ENCODE results near the gene RPP25L.

The RPP25L gene

GRCh38 chr9:34637356-34638137 lies 25.6 kb upstream of the RPP25L start, which contains the start of gene SIGMAR1:
Gene SIGMAR1, minus strand, starts transcription at chr9:34637787. Its CDS starts 90 bp downstream, at chr9:34637697.
- DNase-seq, result peak; percentile 93

- no peak for DNase-seq
These were observed 25.0 kb upstream of the RPP25L start for GRCh38 chr9:34636791-34637355.

- DNase-seq, result no peak
These were observed 23.7 kb upstream of the RPP25L start for GRCh38 chr9:34635556-34635955.

- DNase-seq, result no peak
These were observed 22.8 kb upstream of the RPP25L start for GRCh38 chr9:34634551-34635248.

- peak; percentile 72 for DNase-seq
These were observed 22.1 kb upstream of the RPP25L start for GRCh38 chr9:34633851-34634550.

GRCh38 chr9:34633166-34633565 lies 21.3 kb upstream of the RPP25L start:
- no peak for DNase-seq

GRCh38 chr9:34630402-34631154 lies 18.7 kb upstream of the RPP25L start:
- DNase-seq, result no peak

GRCh38 chr9:34629491-34629808 lies 17.6 kb upstream of the RPP25L start:
- no peak for DNase-seq

- no peak for DNase-seq
These were observed 17.0 kb upstream of the RPP25L start, which contains the start of gene ARID3C for GRCh38 chr9:34628656-34629490. Gene ARID3C, minus strand, starts transcription at chr9:34629066. Its CDS starts 1,052 bp downstream, at chr9:34628014.

GRCh38 chr9:34627716-34628655 lies 16.1 kb upstream of the RPP25L start:
- no peak for DNase-seq

GRCh38 chr9:34625186-34625486 lies 13.2 kb upstream of the RPP25L start:
- DNase-seq, result no peak

GRCh38 chr9:34624475-34625185 lies 12.7 kb upstream of the RPP25L start:
- no peak for DNase-seq

GRCh38 chr9:34623374-34624235 lies 11.7 kb upstream of the RPP25L start:
- DNase-seq, result no peak

GRCh38 chr9:34620061-34620994 lies 8.4 kb upstream of the RPP25L start, which contains the start of gene DCTN3:
Gene DCTN3, minus strand, starts transcription at chr9:34620495. Its CDS starts 31 bp downstream, at chr9:34620464.
- peak; percentile 95 for DNase-seq

- DNase-seq, result no peak
These were observed 3.2 kb upstream of the RPP25L start for GRCh38 chr9:34615132-34615531.

- DNase-seq, result peak; percentile 89
These were observed 992 bp upstream of the RPP25L start for GRCh38 chr9:34612788-34613390.

- no peak for DNase-seq
These were observed 566 bp downstream of the RPP25L start for GRCh38 chr9:34611251-34611810.

Measured in midbrain (tissue), 1 donor.